Parathyroid adenoma (tissue), 2 donors: ENCODE results near the gene WDFY2.

Experiments used
- H2AFZ ChIP-seq: fragments of 300-600 bp; sonication (generic); one replicate; pipeline ENCODE4 v1.7.0; 2017; ENCODE audit warnings: antibody characterized with exemption, mild to moderate bottlenecking
- H3K27ac ChIP-seq: fragments of 300-600 bp; sonication (generic); one replicate; pipeline ENCODE4 v1.7.0; 2017
- H3K27me3 ChIP-seq: fragments of 300-600 bp; sonication (generic); one replicate; pipeline ENCODE4 v1.7.0; 2017; ENCODE audit warnings: low read length; ENCODE audit not compliant: control insufficient read depth, insufficient read depth
- H3K36me3 ChIP-seq: fragments of 300-600 bp; sonication (generic); one replicate; pipeline ENCODE4 v1.7.0; 2017; ENCODE audit warnings: low read length; ENCODE audit not compliant: control insufficient read depth, insufficient read depth
- H3K4me1 ChIP-seq: fragments of 300-600 bp; sonication (generic); one replicate; pipeline ENCODE4 v1.7.0; 2017; ENCODE audit warnings: control low read depth
- H3K4me2 ChIP-seq: fragments of 300-600 bp; sonication (generic); one replicate; pipeline ENCODE4 v1.7.0; 2017; ENCODE audit warnings: low read length
- H3K4me3 ChIP-seq: fragments of 300-600 bp; sonication (generic); one replicate; pipeline ENCODE4 v1.7.0; 2017; ENCODE audit warnings: low read depth, low read length
- H3K79me2 ChIP-seq: fragments of 300-600 bp; sonication (generic); one replicate; pipeline ENCODE4 v1.7.0; 2017; ENCODE audit warnings: control low read depth
- H3K9ac ChIP-seq: fragments of 300-600 bp; sonication (generic); one replicate; pipeline ENCODE4 v1.7.0; 2017; ENCODE audit warnings: mild to moderate bottlenecking
- H3K9me3 ChIP-seq: fragments of 300-600 bp; sonication (generic); one replicate; pipeline ENCODE4 v1.7.0; 2017; ENCODE audit warnings: low read length; ENCODE audit not compliant: control insufficient read depth
- TF ChIP-seq, protein P1 (sequence below): fragments of 300-600 bp; sonication (generic); IDR thresholded peaks from one replicate; pipeline ENCODE4 v1.7.0; 2017; ENCODE audit warnings: antibody characterized with exemption, mild to moderate bottlenecking
- donor health status: primary hyperparathyroidism.

Gene WDFY2

GRCh38 chr13:51724721-51725120 is 140.5 kb downstream of the WDFY2 start:
- no peak overlapping the region for H3K9ac ChIP-seq
- no peak overlapping the region for H3K4me2 ChIP-seq
- H2AFZ ChIP-seq, result no peak overlapping the region
- TF ChIP-seq, protein P1, sequence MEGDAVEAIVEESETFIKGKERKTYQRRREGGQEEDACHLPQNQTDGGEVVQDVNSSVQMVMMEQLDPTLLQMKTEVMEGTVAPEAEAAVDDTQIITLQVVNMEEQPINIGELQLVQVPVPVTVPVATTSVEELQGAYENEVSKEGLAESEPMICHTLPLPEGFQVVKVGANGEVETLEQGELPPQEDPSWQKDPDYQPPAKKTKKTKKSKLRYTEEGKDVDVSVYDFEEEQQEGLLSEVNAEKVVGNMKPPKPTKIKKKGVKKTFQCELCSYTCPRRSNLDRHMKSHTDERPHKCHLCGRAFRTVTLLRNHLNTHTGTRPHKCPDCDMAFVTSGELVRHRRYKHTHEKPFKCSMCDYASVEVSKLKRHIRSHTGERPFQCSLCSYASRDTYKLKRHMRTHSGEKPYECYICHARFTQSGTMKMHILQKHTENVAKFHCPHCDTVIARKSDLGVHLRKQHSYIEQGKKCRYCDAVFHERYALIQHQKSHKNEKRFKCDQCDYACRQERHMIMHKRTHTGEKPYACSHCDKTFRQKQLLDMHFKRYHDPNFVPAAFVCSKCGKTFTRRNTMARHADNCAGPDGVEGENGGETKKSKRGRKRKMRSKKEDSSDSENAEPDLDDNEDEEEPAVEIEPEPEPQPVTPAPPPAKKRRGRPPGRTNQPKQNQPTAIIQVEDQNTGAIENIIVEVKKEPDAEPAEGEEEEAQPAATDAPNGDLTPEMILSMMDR, result no peak
- H3K4me3 ChIP-seq, result no peak overlapping the region
- no peaks in the 10 kb centered on the region for H3K36me3 ChIP-seq
- H3K79me2 ChIP-seq, result no peaks in the 10 kb centered on the region
- H3K4me1 ChIP-seq, result no peaks in the 10 kb centered on the region
- H3K27me3 ChIP-seq, result no peaks in the 10 kb centered on the region
- no peaks in the 10 kb centered on the region for H3K9me3 ChIP-seq
- no peak overlapping the region for H3K27ac ChIP-seq

DNA sequence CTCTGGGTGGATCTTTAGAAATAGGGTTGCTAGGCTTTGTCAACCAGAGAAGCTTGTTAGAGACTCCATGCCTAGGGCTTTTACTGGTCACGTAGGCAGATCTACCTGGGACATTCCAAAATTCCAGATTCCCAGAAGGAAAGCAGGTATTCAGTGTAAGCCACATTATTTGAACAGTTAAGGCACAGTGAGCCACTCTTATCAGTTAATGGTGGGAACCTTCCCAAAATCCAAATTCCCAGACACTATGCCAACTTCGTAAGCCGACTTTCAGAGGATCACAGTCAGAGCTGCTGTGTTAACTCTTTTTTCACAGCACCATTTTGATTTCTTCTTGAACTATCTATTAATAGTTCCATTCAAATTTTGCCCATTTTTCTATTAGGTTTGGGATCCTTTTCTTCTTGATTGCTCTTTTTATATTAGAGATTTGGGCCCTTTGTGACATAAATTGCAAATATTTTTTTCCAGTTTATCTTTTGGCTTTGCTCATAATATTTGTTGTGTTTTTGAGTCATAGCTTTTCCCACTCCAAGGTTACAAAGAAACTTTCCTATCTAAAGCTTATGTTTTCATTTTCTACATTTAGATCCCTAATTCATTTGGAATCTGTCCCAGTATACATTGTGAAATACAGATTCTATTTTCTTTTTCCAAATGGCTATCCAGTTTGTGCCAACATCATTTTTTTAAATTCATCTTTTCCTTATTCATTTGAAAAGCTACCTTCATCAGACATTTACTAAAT is 142.4 kb downstream of the WDFY2 start:
- no peak overlapping the region for H2AFZ ChIP-seq
- H3K4me2 ChIP-seq, result no peak overlapping the region
- H3K79me2 ChIP-seq, result no peaks in the 10 kb centered on the region
- no peak overlapping the region for H3K27ac ChIP-seq
- H3K4me3 ChIP-seq, result no peak overlapping the region
- no peaks in the 10 kb centered on the region for H3K9me3 ChIP-seq
- H3K27me3 ChIP-seq, result no peaks in the 10 kb centered on the region
- no peak overlapping the region for H3K9ac ChIP-seq
- no peaks in the 10 kb centered on the region for H3K4me1 ChIP-seq
- TF ChIP-seq, protein P1, result no peak
- no peaks in the 10 kb centered on the region for H3K36me3 ChIP-seq

- TF ChIP-seq, protein P1, result no peak
- H3K36me3 ChIP-seq, result no peaks in the 10 kb centered on the region
- H3K9ac ChIP-seq, result no peak overlapping the region
- H3K4me3 ChIP-seq, result no peak overlapping the region
- no peak overlapping the region for H3K27ac ChIP-seq
- H2AFZ ChIP-seq, result no peak overlapping the region
- H3K27me3 ChIP-seq, result no peaks in the 10 kb centered on the region
- no peaks in the 10 kb centered on the region for H3K9me3 ChIP-seq
- H3K4me2 ChIP-seq, result no peak overlapping the region
- H3K4me1 ChIP-seq, result no peaks in the 10 kb centered on the region
- no peaks in the 10 kb centered on the region for H3K79me2 ChIP-seq
Measured at GRCh38 chr13:51727634-51728274, 143.5 kb downstream of the WDFY2 start.

DNA sequence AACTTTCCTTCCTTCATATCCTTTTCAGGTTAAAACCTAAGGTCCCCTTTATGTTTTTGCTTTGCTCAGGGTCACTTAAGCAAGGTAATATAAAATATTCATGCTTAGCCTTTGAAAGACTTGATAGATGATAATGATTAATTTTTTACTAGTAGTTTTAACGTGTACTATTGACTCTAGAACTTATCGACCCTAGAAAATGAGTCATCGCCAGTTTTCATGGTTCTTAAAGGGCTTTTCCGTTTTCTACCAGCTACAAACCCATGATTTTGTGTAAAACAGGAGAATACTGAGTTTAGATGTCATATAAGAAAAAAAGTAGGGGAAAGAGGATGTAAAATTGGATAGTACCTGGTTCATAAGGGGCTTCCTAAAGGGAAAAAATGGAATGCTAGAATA is 144.0 kb downstream of the WDFY2 start:
- Histone ChIP-seq H3K27me3 (no peaks in the 10 kb centered on the region), H3K27ac (no peak overlapping the region), H3K79me2 (no peaks in the 10 kb centered on the region), H3K4me1 (no peaks in the 10 kb centered on the region), H3K4me2 (no peak overlapping the region), H3K9me3 (no peaks in the 10 kb centered on the region), H3K9ac (no peak overlapping the region), H3K36me3 (no peaks in the 10 kb centered on the region), H3K4me3 (no peak overlapping the region), H2AFZ (no peak overlapping the region)
- TF ChIP-seq, protein P1, result no peak
